KMS-11 (cell line): ENCODE results near the gene CDCP2.

Experiments
- H2AFZ ChIP-seq: fragments of 200-600 bp; sonication (generic); 2 replicates; pipeline ENCODE4 v1.6.1; 2016; ENCODE audit warnings: antibody characterized with exemption, mixed run types, low read depth
- H3K27ac ChIP-seq: fragments of 200-600 bp; sonication (generic); 2 replicates; pipeline ENCODE4 v1.6.1; 2016; ENCODE audit warnings: mild to moderate bottlenecking, mixed run types
- H3K27me3 ChIP-seq: fragments of 200-600 bp; sonication (generic); 2 replicates; pipeline ENCODE4 v1.6.1; 2017; ENCODE audit warnings: mild to moderate bottlenecking, low read depth, mixed run types, moderate library complexity; ENCODE audit not compliant: insufficient read depth
- H3K36me3 ChIP-seq: fragments of 200-600 bp; sonication (generic); 2 replicates; pipeline ENCODE4 v1.6.1; 2017; ENCODE audit warnings: mild to moderate bottlenecking, mixed run types; ENCODE audit not compliant: insufficient read depth
- H3K4me1 ChIP-seq: fragments of 200-600 bp; sonication (generic); 2 replicates; pipeline ENCODE4 v1.6.1; 2016; ENCODE audit warnings: mild to moderate bottlenecking, low read depth, mixed run types; ENCODE audit not compliant: poor library complexity, severe bottlenecking
- H3K4me2 ChIP-seq: fragments of 200-600 bp; sonication (generic); 2 replicates; pipeline ENCODE4 v1.7.0; 2016; ENCODE audit warnings: mild to moderate bottlenecking, mixed run types
- H3K4me3 ChIP-seq: fragments of 200-600 bp; sonication (generic); IDR thresholded peaks from 2 replicates; pipeline ENCODE4 v1.6.1; 2017; ENCODE audit warnings: low read depth, low read length, mixed read lengths; ENCODE audit not compliant: insufficient read depth
- H3K79me2 ChIP-seq: fragments of 200-600 bp; sonication (generic); 2 replicates; pipeline ENCODE4 v1.6.1; 2016; ENCODE audit warnings: low read depth, mixed run types; ENCODE audit not compliant: insufficient read depth
- H3K9ac ChIP-seq: fragments of 200-600 bp; sonication (generic); 2 replicates; pipeline ENCODE4 v1.6.1; 2016; ENCODE audit warnings: mild to moderate bottlenecking, mixed run types
- H4K20me1 ChIP-seq: fragments of 200-600 bp; sonication (generic); 2 replicates; pipeline ENCODE4 v1.6.1; 2016; ENCODE audit warnings: mild to moderate bottlenecking, mixed run types; ENCODE audit not compliant: insufficient read depth
- CTCF ChIP-seq: fragments of 200-600 bp; sonication (generic); conservative IDR thresholded peaks from 2 replicates; pipeline ENCODE4 v1.6.1; 2017; ENCODE audit warnings: low read depth, mild to moderate bottlenecking, antibody characterized with exemption, low read length, moderate library complexity, mixed read lengths

Gene CDCP2

GRCh38 chr1:54139711-54140110, 13.1 kb downstream of the CDCP2 start:
- H3K4me1 ChIP-seq: no peaks in the 10 kb centered on the region
- no peak overlapping the region for H2AFZ ChIP-seq
- no peak overlapping the region for H3K27ac ChIP-seq
- no peaks in the 10 kb centered on the region for H3K27me3 ChIP-seq
- H3K79me2 ChIP-seq: no peaks in the 10 kb centered on the region
- H3K36me3 ChIP-seq: no peaks in the 10 kb centered on the region
- H3K9ac ChIP-seq: no peak overlapping the region
- H3K4me2 ChIP-seq: no peak overlapping the region
- H4K20me1 ChIP-seq: no peaks in the 10 kb centered on the region
- TF ChIP-seq CTCF: no peak
- H3K4me3 ChIP-seq: no peak overlapping the region

GRCh38 chr1:54138994-54139393, 13.8 kb downstream of the CDCP2 start:
- no peaks in the 10 kb centered on the region for H3K79me2 ChIP-seq
- no peak overlapping the region for H3K4me2 ChIP-seq
- H3K27me3 ChIP-seq: no peaks in the 10 kb centered on the region
- H4K20me1 ChIP-seq: no peaks in the 10 kb centered on the region
- no peak overlapping the region for H3K4me3 ChIP-seq
- no peak overlapping the region for H2AFZ ChIP-seq
- H3K36me3 ChIP-seq: no peaks in the 10 kb centered on the region
- TF ChIP-seq CTCF: no peak
- no peaks in the 10 kb centered on the region for H3K4me1 ChIP-seq
- H3K27ac ChIP-seq: no peak overlapping the region
- no peak overlapping the region for H3K9ac ChIP-seq

GRCh38 chr1:54137534-54138061, 15.2 kb downstream of the CDCP2 start:
- Histone ChIP-seq H3K27me3 (no peaks in the 10 kb centered on the region), H4K20me1 (no peaks in the 10 kb centered on the region), H2AFZ (no peak overlapping the region), H3K9ac (no peak overlapping the region), H3K4me2 (no peak overlapping the region), H3K79me2 (no peaks in the 10 kb centered on the region), H3K4me1 (no peaks in the 10 kb centered on the region), H3K36me3 (no peaks in the 10 kb centered on the region), H3K27ac (no peak overlapping the region), H3K4me3 (no peak overlapping the region)
- TF ChIP-seq CTCF: no peak

- no peaks in the 10 kb centered on the region for H4K20me1 ChIP-seq
- no peaks in the 10 kb centered on the region for H3K4me1 ChIP-seq
- no peak overlapping the region for H3K27ac ChIP-seq
- no peak overlapping the region for H3K9ac ChIP-seq
- no peak overlapping the region for H3K4me3 ChIP-seq
- H2AFZ ChIP-seq: no peak overlapping the region
- H3K27me3 ChIP-seq: no peaks in the 10 kb centered on the region
- H3K36me3 ChIP-seq: no peaks in the 10 kb centered on the region
- TF ChIP-seq CTCF: no peak
- H3K79me2 ChIP-seq: no peaks in the 10 kb centered on the region
- H3K4me2 ChIP-seq: no peak overlapping the region
These were observed 15.8 kb downstream of the CDCP2 start for GRCh38 chr1:54136963-54137533.
